Measurements from ENCODE around the gene SLC26A2.

SLC26A2 gene

DNA sequence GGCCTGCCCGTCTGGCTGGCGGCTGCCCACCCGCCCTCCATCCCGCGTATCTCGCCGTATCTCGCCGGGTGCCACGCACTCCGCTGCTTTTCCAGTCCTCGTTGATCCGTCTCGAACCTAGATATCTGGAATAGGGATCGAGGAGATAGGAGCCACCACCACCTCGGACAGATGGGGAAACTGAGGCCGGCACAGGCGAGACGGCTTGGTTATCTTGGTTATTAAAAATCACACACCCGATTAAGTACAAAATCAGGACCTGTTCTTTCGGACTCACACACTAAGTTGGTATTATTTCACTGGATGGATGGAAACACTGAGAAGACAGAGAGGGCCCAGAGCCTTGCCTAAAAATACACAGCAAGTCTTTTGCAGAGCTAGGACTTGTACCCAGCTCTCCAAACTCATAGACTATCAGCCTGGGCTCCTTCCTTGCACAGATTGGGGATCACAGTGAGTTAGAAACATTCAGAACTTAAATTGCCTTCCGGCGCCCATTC is 678 bp downstream of the SLC26A2 start:
- H3K9me3 ChIP-seq (ENCODE audit: control insufficient read depth in 2 of 2, low read length in 2 of 2) = no peaks in the 10 kb centered on the region
- peak overlapping the region; percentile 77 to 83 for H3K27ac ChIP-seq (ENCODE audit: low read depth in 2 of 2, low read length in 2 of 2)
- peak overlapping the region; percentile 76 to 87 for H3K9ac ChIP-seq (ENCODE audit: low read depth in 1 of 2, low read length in 2 of 2)
- H3K36me3 ChIP-seq (ENCODE audit: control insufficient read depth in 2 of 2, insufficient read depth in 2 of 2, low read length in 2 of 2) = peaks cover 0 to 3% of the 10 kb centered on the region in 2 donors
- H3K4me3 ChIP-seq (ENCODE audit: low read length in 2 of 2) = peak overlapping the region; percentile 79 to 88
- no peaks in the 10 kb centered on the region for H3K27me3 ChIP-seq (ENCODE audit: control insufficient read depth in 2 of 2, insufficient read depth in 2 of 2, low read length in 2 of 2)
- peaks cover 21 to 35% of the 10 kb centered on the region in 2 donors for H3K4me1 ChIP-seq (ENCODE audit: control insufficient read depth in 2 of 2, insufficient read depth in 2 of 2, low read length in 2 of 2)

DNA sequence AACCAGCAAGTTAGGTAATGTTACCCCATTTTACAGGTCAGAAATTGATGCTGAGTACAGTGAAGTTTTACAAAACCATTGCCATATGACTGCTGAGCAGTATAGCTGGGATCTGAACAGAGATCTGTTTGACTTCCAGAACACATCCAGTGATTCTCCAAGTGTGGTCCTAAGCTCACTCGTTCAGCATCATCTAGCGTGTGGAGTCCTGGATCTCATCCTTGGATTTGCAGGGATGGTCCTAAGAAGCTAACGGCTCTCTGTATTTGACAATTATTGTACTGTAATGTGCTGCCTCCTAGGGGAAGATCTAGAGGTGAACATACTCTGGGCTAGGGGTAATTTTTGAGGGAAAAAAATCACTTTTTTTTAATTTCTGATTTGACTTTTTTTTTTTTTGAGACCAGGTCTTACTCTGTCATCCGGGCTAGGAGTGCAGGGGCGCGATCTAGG is 1.4 kb downstream of the SLC26A2 start:
- peaks cover 21 to 36% of the 10 kb centered on the region in 2 donors for H3K4me1 ChIP-seq (ENCODE audit: control insufficient read depth in 2 of 2, insufficient read depth in 2 of 2, low read length in 2 of 2)
- H3K36me3 ChIP-seq (ENCODE audit: control insufficient read depth in 2 of 2, insufficient read depth in 2 of 2, low read length in 2 of 2) = peaks cover 0 to 3% of the 10 kb centered on the region in 2 donors
- peak overlapping the region; percentile 77 to 83 for H3K27ac ChIP-seq (ENCODE audit: low read depth in 2 of 2, low read length in 2 of 2)
- no peaks in the 10 kb centered on the region for H3K9me3 ChIP-seq (ENCODE audit: control insufficient read depth in 2 of 2, low read length in 2 of 2)
- no peaks in the 10 kb centered on the region for H3K27me3 ChIP-seq (ENCODE audit: control insufficient read depth in 2 of 2, insufficient read depth in 2 of 2, low read length in 2 of 2)
- peak overlapping the region; percentile 76 to 87 for H3K9ac ChIP-seq (ENCODE audit: low read depth in 1 of 2, low read length in 2 of 2)
- peak overlapping the region; percentile 79 to 88 for H3K4me3 ChIP-seq (ENCODE audit: low read length in 2 of 2)

DNA sequence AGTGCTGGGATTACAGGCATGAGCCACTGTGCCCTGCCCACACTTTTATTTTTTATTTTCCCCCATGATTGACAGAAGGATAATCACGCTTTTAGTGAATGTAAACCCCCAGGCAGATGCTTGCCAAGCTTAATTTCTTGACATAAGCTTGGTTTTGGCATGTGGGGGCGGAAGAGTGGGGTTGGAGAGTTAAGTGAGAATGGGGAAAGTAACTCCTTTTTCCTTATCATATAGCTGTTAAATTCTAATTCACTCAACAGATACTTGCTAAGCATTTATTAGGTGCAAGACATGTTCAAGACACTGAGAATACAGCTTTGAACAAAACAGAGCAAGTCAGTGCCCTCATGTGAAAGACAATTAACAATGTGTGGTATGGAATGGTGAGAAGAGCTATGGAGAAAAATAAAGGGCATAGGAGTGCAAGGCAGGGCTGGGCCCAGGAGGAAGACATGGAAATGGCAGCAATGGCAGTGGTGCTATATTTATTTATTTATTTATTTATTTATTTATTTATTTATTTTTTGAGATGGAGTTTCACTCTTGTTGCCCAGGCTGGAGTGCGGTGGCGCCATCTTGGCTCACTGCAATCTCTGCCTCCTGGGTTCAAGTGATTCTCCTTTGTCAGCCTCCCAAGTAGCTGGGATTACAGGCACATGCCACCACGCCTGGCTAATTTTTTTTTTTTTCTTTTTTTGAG is 2.2 kb downstream of the SLC26A2 start:
- Histone ChIP-seq H3K4me3 (ENCODE audit: low read length in 2 of 2) (peak overlapping the region; percentile 79 to 88), H3K27me3 (ENCODE audit: control insufficient read depth in 2 of 2, insufficient read depth in 2 of 2, low read length in 2 of 2) (no peaks in the 10 kb centered on the region), H3K4me1 (ENCODE audit: control insufficient read depth in 2 of 2, insufficient read depth in 2 of 2, low read length in 2 of 2) (peaks cover 15 to 32% of the 10 kb centered on the region in 2 donors), H3K9me3 (ENCODE audit: control insufficient read depth in 2 of 2, low read length in 2 of 2) (no peaks in the 10 kb centered on the region), H3K36me3 (ENCODE audit: control insufficient read depth in 2 of 2, insufficient read depth in 2 of 2, low read length in 2 of 2) (peaks cover 0 to 3% of the 10 kb centered on the region in 2 donors), H3K9ac (ENCODE audit: low read depth in 1 of 2, low read length in 2 of 2) (peak overlapping the region; percentile 8 to 87), H3K27ac (ENCODE audit: low read depth in 2 of 2, low read length in 2 of 2) (peak overlapping the region; percentile 38 to 77)

- Histone ChIP-seq H3K4me1 (ENCODE audit: control insufficient read depth in 2 of 2, insufficient read depth in 2 of 2, low read length in 2 of 2) (peaks cover 13 to 30% of the 10 kb centered on the region in 2 donors), H3K4me3 (ENCODE audit: low read length in 2 of 2) (peak overlapping the region; percentile 41 to 46), H3K9me3 (ENCODE audit: control insufficient read depth in 2 of 2, low read length in 2 of 2) (no peaks in the 10 kb centered on the region), H3K27me3 (ENCODE audit: control insufficient read depth in 2 of 2, insufficient read depth in 2 of 2, low read length in 2 of 2) (no peaks in the 10 kb centered on the region), H3K9ac (ENCODE audit: low read depth in 1 of 2, low read length in 2 of 2) (peak overlapping the region in 1 of 2 donors; percentile 44), H3K36me3 (ENCODE audit: control insufficient read depth in 2 of 2, insufficient read depth in 2 of 2, low read length in 2 of 2) (peaks cover 0 to 3% of the 10 kb centered on the region in 2 donors), H3K27ac (ENCODE audit: low read depth in 2 of 2, low read length in 2 of 2) (peak overlapping the region in 1 of 2 donors; percentile 19)
Measured at GRCh38 chr5:149963729-149964128, 3.2 kb downstream of the SLC26A2 start.

GRCh38 chr5:149966946-149967345 is 6.4 kb downstream of the SLC26A2 start:
- H3K4me3 ChIP-seq (ENCODE audit: low read length in 2 of 2) = peak overlapping the region in 1 of 2 donors; percentile 37
- H3K4me1 ChIP-seq (ENCODE audit: control insufficient read depth in 2 of 2, insufficient read depth in 2 of 2, low read length in 2 of 2) = peaks cover 0 to 10% of the 10 kb centered on the region in 2 donors
- H3K36me3 ChIP-seq (ENCODE audit: control insufficient read depth in 2 of 2, insufficient read depth in 2 of 2, low read length in 2 of 2) = peaks cover 10% of the 10 kb centered on the region in 2 donors
- H3K27me3 ChIP-seq (ENCODE audit: control insufficient read depth in 2 of 2, insufficient read depth in 2 of 2, low read length in 2 of 2) = no peaks in the 10 kb centered on the region
- peak overlapping the region in 1 of 2 donors; percentile 18 for H3K9ac ChIP-seq (ENCODE audit: low read depth in 1 of 2, low read length in 2 of 2)
- H3K9me3 ChIP-seq (ENCODE audit: control insufficient read depth in 2 of 2, low read length in 2 of 2) = no peaks in the 10 kb centered on the region
- peak overlapping the region in 1 of 2 donors; percentile 48 for H3K27ac ChIP-seq (ENCODE audit: low read depth in 2 of 2, low read length in 2 of 2)

GRCh38 chr5:149969181-149969930 is 8.8 kb downstream of the SLC26A2 start:
- H3K4me1 ChIP-seq (ENCODE audit: control insufficient read depth in 2 of 2, insufficient read depth in 2 of 2, low read length in 2 of 2) = peaks cover 0 to 6% of the 10 kb centered on the region in 2 donors
- no peak overlapping the region for H3K9ac ChIP-seq (ENCODE audit: low read depth in 1 of 2, low read length in 2 of 2)
- peaks cover 6 to 10% of the 10 kb centered on the region in 2 donors for H3K36me3 ChIP-seq (ENCODE audit: control insufficient read depth in 2 of 2, insufficient read depth in 2 of 2, low read length in 2 of 2)
- H3K9me3 ChIP-seq (ENCODE audit: control insufficient read depth in 2 of 2, low read length in 2 of 2) = no peaks in the 10 kb centered on the region
- peak overlapping the region in 1 of 2 donors; percentile 0 for H3K4me3 ChIP-seq (ENCODE audit: low read length in 2 of 2)
- H3K27me3 ChIP-seq (ENCODE audit: control insufficient read depth in 2 of 2, insufficient read depth in 2 of 2, low read length in 2 of 2) = no peaks in the 10 kb centered on the region
- no peak overlapping the region for H3K27ac ChIP-seq (ENCODE audit: low read depth in 2 of 2, low read length in 2 of 2)

GRCh38 chr5:149975409-149975808 is 14.9 kb downstream of the SLC26A2 start:
- no peak overlapping the region for H3K27ac ChIP-seq (ENCODE audit: low read depth in 2 of 2, low read length in 2 of 2)
- peaks cover 39 to 44% of the 10 kb centered on the region in 2 donors for H3K36me3 ChIP-seq (ENCODE audit: control insufficient read depth in 2 of 2, insufficient read depth in 2 of 2, low read length in 2 of 2)
- no peaks in the 10 kb centered on the region for H3K9me3 ChIP-seq (ENCODE audit: control insufficient read depth in 2 of 2, low read length in 2 of 2)
- H3K4me1 ChIP-seq (ENCODE audit: control insufficient read depth in 2 of 2, insufficient read depth in 2 of 2, low read length in 2 of 2) = peaks cover 2 to 9% of the 10 kb centered on the region in 2 donors
- no peak overlapping the region for H3K4me3 ChIP-seq (ENCODE audit: low read length in 2 of 2)
- H3K27me3 ChIP-seq (ENCODE audit: control insufficient read depth in 2 of 2, insufficient read depth in 2 of 2, low read length in 2 of 2) = no peaks in the 10 kb centered on the region
- no peak overlapping the region for H3K9ac ChIP-seq (ENCODE audit: low read depth in 1 of 2, low read length in 2 of 2)

- Histone ChIP-seq H3K9me3 (ENCODE audit: control insufficient read depth in 2 of 2, low read length in 2 of 2) (no peaks in the 10 kb centered on the region), H3K4me1 (ENCODE audit: control insufficient read depth in 2 of 2, insufficient read depth in 2 of 2, low read length in 2 of 2) (peaks cover 2 to 9% of the 10 kb centered on the region in 2 donors), H3K9ac (ENCODE audit: low read depth in 1 of 2, low read length in 2 of 2) (no peak overlapping the region), H3K27ac (ENCODE audit: low read depth in 2 of 2, low read length in 2 of 2) (no peak overlapping the region), H3K27me3 (ENCODE audit: control insufficient read depth in 2 of 2, insufficient read depth in 2 of 2, low read length in 2 of 2) (no peaks in the 10 kb centered on the region), H3K36me3 (ENCODE audit: control insufficient read depth in 2 of 2, insufficient read depth in 2 of 2, low read length in 2 of 2) (peaks cover 65 to 69% of the 10 kb centered on the region in 2 donors), H3K4me3 (ENCODE audit: low read length in 2 of 2) (no peak overlapping the region)
Measured at GRCh38 chr5:149979896-149980295, 19.3 kb downstream of the SLC26A2 start.

- no peak overlapping the region for H3K27ac ChIP-seq (ENCODE audit: low read depth in 2 of 2, low read length in 2 of 2)
- no peaks in the 10 kb centered on the region for H3K27me3 ChIP-seq (ENCODE audit: control insufficient read depth in 2 of 2, insufficient read depth in 2 of 2, low read length in 2 of 2)
- no peak overlapping the region for H3K9ac ChIP-seq (ENCODE audit: low read depth in 1 of 2, low read length in 2 of 2)
- no peak overlapping the region for H3K4me3 ChIP-seq (ENCODE audit: low read length in 2 of 2)
- no peaks in the 10 kb centered on the region for H3K9me3 ChIP-seq (ENCODE audit: control insufficient read depth in 2 of 2, low read length in 2 of 2)
- peaks cover 64 to 73% of the 10 kb centered on the region in 2 donors for H3K36me3 ChIP-seq (ENCODE audit: control insufficient read depth in 2 of 2, insufficient read depth in 2 of 2, low read length in 2 of 2)
- H3K4me1 ChIP-seq (ENCODE audit: control insufficient read depth in 2 of 2, insufficient read depth in 2 of 2, low read length in 2 of 2) = peaks cover 2 to 9% of the 10 kb centered on the region in 2 donors
Measured at GRCh38 chr5:149981206-149981605, 20.6 kb downstream of the SLC26A2 start.

- no peak overlapping the region for H3K4me3 ChIP-seq (ENCODE audit: low read length in 2 of 2)
- no peak overlapping the region for H3K9ac ChIP-seq (ENCODE audit: low read depth in 1 of 2, low read length in 2 of 2)
- no peak overlapping the region for H3K27ac ChIP-seq (ENCODE audit: low read depth in 2 of 2, low read length in 2 of 2)
- H3K9me3 ChIP-seq (ENCODE audit: control insufficient read depth in 2 of 2, low read length in 2 of 2) = no peaks in the 10 kb centered on the region
- peaks cover 61 to 68% of the 10 kb centered on the region in 2 donors for H3K36me3 ChIP-seq (ENCODE audit: control insufficient read depth in 2 of 2, insufficient read depth in 2 of 2, low read length in 2 of 2)
- H3K27me3 ChIP-seq (ENCODE audit: control insufficient read depth in 2 of 2, insufficient read depth in 2 of 2, low read length in 2 of 2) = no peaks in the 10 kb centered on the region
- peaks cover 2 to 6% of the 10 kb centered on the region in 2 donors for H3K4me1 ChIP-seq (ENCODE audit: control insufficient read depth in 2 of 2, insufficient read depth in 2 of 2, low read length in 2 of 2)
Measured at GRCh38 chr5:149982505-149982904, 21.9 kb downstream of the SLC26A2 start.

All from mucosa of rectum (tissue), 2 donors.